ENCODE data around the gene SPCS2. TPM values are rescaled to one million over a fixed set of nuclear protein-coding genes. Genes with fewer than 3 reads are reported as not detected.

SPCS2 gene
- total and polyA plus RNA-seq, 2 of the 8 experiments (the other 6 are each of a cell fraction or from before 2014, with no cell fraction given) = 92.7 to 161 TPM

DNA sequence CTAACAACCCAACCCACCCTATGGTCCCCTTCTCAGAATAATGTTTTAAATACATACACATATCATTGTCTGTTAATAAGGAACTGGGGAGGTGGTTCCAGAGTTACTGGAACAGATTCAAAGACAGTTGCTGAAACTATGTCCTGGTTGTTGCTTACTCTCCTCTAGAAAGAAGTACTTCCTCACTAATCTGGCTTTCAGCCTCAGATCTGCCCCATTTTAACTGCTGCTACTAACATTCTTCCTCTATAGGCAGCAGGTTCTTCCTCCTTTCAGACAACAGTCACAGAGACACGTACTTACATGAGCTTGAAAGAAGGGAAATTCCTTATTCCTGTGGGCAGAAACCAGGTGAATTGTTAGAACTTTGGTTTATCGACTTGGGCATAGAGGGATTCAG is 31.6 kb downstream of the SPCS2 start (continued):
- TF ChIP-seq RAD21 (IDR thresholded peaks at IDR 0.05 in 1 of 2, conservative IDR thresholded peaks at IDR 0.05 in 1 of 2; ENCODE audit: low read depth in 2 of 2, low read length in 2 of 2) (no peak), RBBP5 (IDR thresholded peaks at IDR 0.05; ENCODE audit: borderline replicate concordance, low read depth, low read length) (no peak), ASH2L (IDR thresholded peaks at IDR 0.05; ENCODE audit: low read length) (no peak), HDAC6 (IDR thresholded peaks at IDR 0.05; ENCODE audit: low read depth, low read length) (no peak), EGR1 (IDR thresholded peaks at IDR 0.05; ENCODE audit: borderline replicate concordance, low read depth, low read length) (no peak), SP4 (IDR thresholded peaks at IDR 0.05; ENCODE audit: low read length) (no peak)

Data from H1 (cell line).